ENCODE measurements around the gene PPP4C. TPM values are rescaled to one million over a fixed set of nuclear protein-coding genes. Genes with fewer than 3 reads are reported as not detected.
"Not testable (repeated sequence)": the region's sequence is repeated elsewhere in the genome, so short reads cannot be mapped to it uniquely, and the experiment has no call there.

Gene PPP4C
- total RNA-seq, 4 donors from 2014 or later: 49.8 to 59.1 (median 56.3) TPM

DNA sequence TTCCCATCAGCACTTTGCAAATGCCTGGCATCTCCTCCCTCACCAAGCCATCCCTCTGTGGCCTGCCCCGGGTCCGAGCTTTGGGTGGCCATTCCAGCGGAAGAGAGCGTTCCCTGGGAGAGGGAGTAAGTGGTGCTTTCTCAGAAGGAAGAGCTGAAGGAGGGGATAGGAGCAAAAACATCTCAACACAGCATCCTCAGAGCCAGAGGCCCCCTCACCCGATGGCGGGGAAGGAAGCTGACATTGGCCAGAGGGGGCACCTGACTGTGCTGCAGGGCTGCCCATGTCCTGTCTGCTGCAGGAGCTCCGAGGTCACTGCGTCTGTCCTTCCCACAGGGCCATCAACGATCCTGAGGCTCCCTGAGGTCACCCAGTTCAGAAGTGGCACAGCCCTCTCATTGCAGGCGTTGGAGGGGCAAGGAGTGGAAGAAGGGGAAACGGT is 44.3 kb upstream of the PPP4C start:
- ATAC-seq (ENCODE audit: low FRiP score) (no peak), DNase-seq (ENCODE audit: low spot score) (no peak)
- TF ChIP-seq, protein P1, sequence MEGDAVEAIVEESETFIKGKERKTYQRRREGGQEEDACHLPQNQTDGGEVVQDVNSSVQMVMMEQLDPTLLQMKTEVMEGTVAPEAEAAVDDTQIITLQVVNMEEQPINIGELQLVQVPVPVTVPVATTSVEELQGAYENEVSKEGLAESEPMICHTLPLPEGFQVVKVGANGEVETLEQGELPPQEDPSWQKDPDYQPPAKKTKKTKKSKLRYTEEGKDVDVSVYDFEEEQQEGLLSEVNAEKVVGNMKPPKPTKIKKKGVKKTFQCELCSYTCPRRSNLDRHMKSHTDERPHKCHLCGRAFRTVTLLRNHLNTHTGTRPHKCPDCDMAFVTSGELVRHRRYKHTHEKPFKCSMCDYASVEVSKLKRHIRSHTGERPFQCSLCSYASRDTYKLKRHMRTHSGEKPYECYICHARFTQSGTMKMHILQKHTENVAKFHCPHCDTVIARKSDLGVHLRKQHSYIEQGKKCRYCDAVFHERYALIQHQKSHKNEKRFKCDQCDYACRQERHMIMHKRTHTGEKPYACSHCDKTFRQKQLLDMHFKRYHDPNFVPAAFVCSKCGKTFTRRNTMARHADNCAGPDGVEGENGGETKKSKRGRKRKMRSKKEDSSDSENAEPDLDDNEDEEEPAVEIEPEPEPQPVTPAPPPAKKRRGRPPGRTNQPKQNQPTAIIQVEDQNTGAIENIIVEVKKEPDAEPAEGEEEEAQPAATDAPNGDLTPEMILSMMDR (IDR thresholded peaks at IDR 0.05): no peak

DNA sequence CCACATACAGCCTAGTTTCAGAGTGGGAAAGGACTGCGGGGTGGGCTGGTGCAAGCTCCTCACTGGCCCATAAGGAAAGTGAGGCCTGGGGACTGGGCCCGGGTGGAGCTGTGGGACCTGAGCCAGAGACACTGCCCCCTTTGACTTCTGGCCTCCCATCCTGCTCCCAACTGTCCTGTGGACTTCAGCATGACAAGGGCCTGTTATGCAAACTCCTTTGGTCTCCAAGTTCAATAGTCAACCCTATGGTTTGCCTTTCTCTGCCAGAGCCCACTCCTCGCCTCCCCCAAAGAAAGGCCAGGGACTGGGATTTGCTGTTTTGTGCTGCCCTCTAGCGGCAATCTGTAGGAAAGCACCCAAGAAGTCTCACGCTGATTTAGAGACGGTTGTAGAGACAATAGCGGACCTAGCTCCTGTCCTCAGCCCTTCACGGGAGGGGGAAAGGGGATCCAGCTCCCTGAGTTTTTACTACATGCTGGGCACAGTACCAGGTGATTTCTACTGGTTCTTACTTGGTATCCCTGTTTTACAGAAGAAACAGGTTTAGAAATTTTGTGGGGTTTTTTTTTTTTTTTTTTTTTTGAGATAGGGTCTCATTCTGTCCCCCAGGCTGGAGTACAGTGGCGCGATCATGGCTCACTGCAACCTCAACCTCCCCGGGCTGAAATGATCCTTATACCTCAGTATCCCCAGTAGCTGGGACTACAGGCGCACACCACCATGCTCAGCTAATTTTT is 43.5 kb upstream of the PPP4C start:
- no peak for DNase-seq (ENCODE audit: low spot score)
- ATAC-seq (ENCODE audit: low FRiP score): no peak
- TF ChIP-seq, protein P1 (IDR thresholded peaks at IDR 0.05): peak in 2 of 3 donors; percentile 13 to 32

DNA sequence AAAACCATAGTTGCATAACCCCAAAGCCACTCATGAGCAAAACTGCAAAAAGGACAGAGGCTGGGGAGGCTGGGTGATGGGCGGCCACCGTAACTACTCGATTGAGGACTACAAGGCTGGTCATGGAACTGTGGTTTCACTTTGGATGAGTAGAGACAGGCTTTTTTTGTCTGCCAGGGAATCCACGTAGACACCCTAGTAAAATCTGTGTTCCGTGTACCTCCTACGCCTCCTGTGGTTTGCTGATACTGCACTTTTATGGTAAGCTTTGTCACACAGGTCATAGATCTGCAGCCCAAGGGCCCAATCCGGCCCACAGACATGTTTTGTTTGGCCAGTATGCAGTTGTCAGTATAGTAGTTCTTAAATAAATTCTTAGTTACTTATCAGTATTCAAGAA is 42.5 kb upstream of the PPP4C start:
- ATAC-seq (ENCODE audit: low FRiP score) (no peak), DNase-seq (ENCODE audit: low spot score) (no peak)
- TF ChIP-seq, protein P1 (IDR thresholded peaks at IDR 0.05): no peak

DNA sequence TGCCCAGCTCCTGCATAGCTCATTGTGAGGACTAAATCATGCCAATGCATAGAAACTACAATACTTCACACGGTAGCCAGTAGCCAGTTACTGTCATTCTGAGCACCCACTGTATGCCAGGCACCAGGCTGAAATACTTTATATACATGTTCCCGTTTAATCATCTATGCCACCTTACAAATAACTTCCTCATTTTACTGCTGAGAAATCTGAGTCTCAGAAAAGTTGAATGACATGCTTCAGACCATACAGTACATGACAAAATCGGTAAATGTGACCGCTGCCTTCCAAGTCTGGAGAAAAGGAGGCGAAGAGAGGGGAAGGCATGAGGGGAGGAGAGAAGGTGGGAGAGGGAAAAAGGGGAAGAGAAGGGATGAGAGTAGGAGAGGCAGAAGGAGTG is 35.6 kb upstream of the PPP4C start:
- TF ChIP-seq, protein P1 (IDR thresholded peaks at IDR 0.05): no peak
- DNase-seq (ENCODE audit: low spot score): no peak
- ATAC-seq (ENCODE audit: low FRiP score): no peak

DNA sequence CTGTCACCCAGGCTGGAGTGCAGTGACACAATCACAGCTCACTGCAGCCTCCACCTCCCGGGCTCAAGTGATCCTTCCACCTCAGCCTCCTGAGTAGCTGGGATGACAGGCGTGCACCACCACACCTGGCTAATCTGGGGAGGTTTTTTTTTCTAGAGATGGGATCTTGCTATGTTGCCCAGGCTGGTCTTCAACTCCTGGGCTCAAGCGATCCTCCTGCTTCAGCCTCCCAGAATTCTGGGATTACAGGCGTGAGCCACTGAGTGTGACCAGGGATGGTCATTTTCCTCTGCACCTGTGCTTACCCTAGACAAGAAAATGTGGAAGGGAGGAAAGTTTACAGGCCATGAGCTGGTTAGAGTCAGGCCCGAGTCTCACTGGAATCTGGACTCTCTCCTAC is 35.1 kb upstream of the PPP4C start:
- not testable (repeated sequence) for ATAC-seq (ENCODE audit: low FRiP score); DNase-seq (ENCODE audit: low spot score)

DNA sequence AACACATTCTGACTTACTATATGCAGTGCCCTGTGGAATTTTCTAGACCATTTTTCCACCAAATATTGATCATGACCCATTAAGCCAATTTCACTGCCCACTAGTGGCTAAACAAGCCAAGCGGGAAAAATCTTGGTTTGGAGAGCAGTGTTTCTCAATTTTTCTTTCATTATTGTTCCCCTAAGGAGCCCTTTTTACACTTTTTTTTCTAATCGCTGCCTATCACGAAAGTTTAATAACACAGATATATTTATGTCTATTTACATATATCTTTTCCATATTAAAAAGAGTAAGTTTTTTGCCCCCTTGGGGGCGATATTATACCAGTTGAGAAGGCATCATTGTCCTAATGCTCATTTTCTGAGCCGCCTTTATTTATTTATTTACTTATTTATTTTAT is 34.0 kb upstream of the PPP4C start:
- TF ChIP-seq, protein P1 (IDR thresholded peaks at IDR 0.05): no peak
- DNase-seq (ENCODE audit: low spot score) (no peak), ATAC-seq (ENCODE audit: low FRiP score) (no peak)

DNA sequence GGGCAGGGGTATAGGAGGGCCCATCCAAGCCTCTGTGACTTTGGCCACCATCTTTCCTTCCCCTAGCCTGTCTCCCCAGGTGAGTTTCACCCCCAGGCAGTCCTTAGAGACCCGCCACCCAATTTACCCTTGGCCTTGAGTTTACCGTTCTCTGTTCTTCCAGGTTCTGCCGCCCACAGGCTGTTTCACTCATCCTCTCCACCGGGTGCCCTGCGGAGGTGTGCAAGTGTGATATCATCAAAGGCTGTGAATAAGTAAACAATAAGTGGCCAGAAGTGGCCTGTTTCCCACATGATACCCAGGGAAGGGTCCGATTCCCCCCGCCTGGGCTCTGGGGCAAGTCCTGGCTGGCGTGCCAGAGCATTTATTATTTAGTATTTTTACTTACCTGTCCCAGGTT is 29.6 kb upstream of the PPP4C start:
- TF ChIP-seq, protein P1 (IDR thresholded peaks at IDR 0.05): no peak
- ATAC-seq (ENCODE audit: low FRiP score): no peak
- no peak for DNase-seq (ENCODE audit: low spot score)
